Measurements from ENCODE around the gene SF3B4.
"Not testable (repeated sequence)": the region's sequence is repeated elsewhere in the genome, so short reads cannot be mapped to it uniquely, and the experiment has no call there.

Gene SF3B4

DNA sequence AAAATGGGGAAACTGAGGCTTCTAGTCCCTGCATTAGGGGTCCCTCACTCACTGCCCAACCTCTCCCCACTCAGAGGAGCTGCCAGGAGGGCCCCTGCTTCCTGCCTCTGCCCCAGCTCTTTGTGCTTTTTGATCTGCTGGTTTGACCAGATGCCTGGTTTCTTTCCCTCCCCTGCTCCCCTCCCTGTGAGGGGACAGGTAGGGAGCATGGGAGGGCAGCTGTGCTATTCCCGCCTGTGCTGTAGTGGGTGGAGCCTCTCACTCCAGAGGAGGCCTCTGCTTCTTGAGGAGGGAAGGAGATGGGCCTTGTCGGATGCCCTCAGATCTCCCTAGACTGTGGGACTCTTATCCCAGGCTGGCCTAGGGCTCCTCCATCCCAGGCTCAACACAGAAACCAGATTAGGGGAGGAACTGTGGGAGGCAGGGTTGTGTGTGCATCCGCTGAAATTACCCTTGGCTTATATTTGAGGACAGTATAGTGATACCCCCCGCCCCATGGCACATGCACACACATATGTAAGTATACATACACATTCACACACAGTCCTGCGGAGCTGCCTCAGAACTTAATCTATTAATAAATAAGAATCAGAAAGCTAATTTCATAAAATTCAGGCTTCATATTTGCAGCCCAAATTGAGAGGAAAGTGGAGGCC is 23.6 kb downstream of the SF3B4 start:
- in situ Hi-C loops (cut with MboI; ENCODE audit: low pct_unique_long_range_greater_than_20kb, low sequenced_read_pairs, unreplicated experiment) = no loop called here
- no peak for DNase-seq (ENCODE audit: low spot score)
- TF ChIP-seq, protein P1, sequence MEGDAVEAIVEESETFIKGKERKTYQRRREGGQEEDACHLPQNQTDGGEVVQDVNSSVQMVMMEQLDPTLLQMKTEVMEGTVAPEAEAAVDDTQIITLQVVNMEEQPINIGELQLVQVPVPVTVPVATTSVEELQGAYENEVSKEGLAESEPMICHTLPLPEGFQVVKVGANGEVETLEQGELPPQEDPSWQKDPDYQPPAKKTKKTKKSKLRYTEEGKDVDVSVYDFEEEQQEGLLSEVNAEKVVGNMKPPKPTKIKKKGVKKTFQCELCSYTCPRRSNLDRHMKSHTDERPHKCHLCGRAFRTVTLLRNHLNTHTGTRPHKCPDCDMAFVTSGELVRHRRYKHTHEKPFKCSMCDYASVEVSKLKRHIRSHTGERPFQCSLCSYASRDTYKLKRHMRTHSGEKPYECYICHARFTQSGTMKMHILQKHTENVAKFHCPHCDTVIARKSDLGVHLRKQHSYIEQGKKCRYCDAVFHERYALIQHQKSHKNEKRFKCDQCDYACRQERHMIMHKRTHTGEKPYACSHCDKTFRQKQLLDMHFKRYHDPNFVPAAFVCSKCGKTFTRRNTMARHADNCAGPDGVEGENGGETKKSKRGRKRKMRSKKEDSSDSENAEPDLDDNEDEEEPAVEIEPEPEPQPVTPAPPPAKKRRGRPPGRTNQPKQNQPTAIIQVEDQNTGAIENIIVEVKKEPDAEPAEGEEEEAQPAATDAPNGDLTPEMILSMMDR (IDR thresholded peaks at IDR 0.05; ENCODE audit: extremely low read depth, insufficient read depth, missing control alignments) = no peak

DNA sequence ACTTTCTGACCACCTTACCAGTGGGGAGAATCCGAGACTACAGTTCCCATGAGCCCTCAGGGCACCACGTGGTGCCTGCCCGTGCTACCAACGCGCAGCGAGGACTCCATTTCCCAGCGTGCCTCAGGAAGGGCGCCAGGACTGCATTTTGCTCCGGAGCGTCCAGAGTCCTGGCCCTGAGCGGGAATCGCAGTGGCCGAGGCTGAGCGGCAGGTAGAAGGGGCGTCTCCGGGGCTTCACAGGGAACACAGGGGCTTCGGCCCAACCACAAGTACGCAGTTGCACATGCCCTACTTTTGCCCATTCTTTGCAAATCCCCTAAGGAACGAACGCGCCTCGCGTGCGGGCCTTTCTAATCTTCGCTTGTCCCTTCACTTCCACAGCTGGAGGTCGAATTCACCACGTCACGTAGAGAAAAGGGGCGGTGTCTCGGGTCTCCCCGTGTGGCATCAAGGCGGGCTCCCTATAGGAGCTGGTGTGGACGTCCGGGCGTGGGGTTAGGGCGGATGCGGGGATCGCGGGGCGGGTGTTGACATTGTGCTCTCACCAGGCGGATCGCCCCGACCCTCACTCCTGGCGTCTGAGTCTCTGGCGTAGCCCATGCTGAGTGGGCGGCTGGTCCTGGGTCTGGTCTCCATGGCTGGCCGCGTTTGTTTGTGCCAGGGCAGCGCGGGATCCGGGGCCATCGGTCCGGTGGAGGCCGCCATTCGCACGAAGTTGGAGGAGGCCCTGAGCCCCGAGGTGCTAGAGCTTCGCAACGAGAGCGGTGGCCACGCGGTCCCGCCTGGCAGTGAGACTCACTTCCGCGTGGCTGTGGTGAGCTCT is 27.9 kb downstream of the SF3B4 start, which contains the start of gene BOLA1:
Gene BOLA1, plus strand, starts transcription at position 109 of the 825 bp plus-strand sequence. Its CDS starts 492 bp downstream, at position 601.
- peak; percentile 96 for DNase-seq (ENCODE audit: low spot score)
- TF ChIP-seq, protein P1 (IDR thresholded peaks at IDR 0.05; ENCODE audit: extremely low read depth, insufficient read depth, missing control alignments) = no peak
- in situ Hi-C loops (cut with MboI; ENCODE audit: low pct_unique_long_range_greater_than_20kb, low sequenced_read_pairs, unreplicated experiment) = no loop called here

DNA sequence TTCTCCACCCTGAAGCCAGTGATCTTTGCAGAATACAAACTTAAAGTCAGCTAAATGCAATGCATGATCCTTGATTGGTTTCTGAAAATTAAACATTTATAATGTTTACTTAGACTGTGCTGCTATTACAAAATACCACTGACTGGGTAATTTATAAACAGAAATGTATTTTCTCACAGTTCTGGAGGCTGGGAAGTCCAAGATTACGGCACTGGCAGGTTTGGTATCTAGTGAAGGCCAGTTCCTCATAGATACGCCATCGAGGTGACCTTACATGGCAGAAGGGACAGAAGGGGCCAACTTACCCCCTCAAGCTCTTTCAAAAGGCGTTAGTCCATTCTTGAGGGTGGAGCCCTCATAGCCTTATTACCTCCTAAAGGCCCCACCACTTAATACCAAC is 31.0 kb downstream of the SF3B4 start:
- TF ChIP-seq, protein P1 (IDR thresholded peaks at IDR 0.05; ENCODE audit: extremely low read depth, insufficient read depth, missing control alignments) = no peak
- in situ Hi-C loops (cut with MboI; ENCODE audit: low pct_unique_long_range_greater_than_20kb, low sequenced_read_pairs, unreplicated experiment) = no loop called here
- DNase-seq (ENCODE audit: low spot score) = no peak

DNA sequence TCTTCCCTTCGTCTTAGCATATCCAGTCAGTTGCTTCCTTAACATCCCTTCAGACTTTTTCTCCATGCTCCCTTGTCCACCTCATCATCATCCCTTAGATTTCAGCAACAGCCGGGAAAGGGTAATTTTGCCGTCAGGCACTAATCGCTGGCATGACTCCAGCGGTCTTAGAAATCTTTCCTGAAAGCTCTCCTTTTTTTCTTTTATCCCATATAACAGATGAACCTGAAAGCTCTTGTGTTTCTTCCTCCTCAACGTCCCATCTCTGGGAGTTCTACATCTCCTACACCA is 38.7 kb downstream of the SF3B4 start:
- no peak for DNase-seq (ENCODE audit: low spot score)
- in situ Hi-C loops (cut with MboI; ENCODE audit: low pct_unique_long_range_greater_than_20kb, low sequenced_read_pairs, unreplicated experiment) = no loop called here
- TF ChIP-seq, protein P1 (IDR thresholded peaks at IDR 0.05; ENCODE audit: extremely low read depth, insufficient read depth, missing control alignments) = no peak

DNA sequence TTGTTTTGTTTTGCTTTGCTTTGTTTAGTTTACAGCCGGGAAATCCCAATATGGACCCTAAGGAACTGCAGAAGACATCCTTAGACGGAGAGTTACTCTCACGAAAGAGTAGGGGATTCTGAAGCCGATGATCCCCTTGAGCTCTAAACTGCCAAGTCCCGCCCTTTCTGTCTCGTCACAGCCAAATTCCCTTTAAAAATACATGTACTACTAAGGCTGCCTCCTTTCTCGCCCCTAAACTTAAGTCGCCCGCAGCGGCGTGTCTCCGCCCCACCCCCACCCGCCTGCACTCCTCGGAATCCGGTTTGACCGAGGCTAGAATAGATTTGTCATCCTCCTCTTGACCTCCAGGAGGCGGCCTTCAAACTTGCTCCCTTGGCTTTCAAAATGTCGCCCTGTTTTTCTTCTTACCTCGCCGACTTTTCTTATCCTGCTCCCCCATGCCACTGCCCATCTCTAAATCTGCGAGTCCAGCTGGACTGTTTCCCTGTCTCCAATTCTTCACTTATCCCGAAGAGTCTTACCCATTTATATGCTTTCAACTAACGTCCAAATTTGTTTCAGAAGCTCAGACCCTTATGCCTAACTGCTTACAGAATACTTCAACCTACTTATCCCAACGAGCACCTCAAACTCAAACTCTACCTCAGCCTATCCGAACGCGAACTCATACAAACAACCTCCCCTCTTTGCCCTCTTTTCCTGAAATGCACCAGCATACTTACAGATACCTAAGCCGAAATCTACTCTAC is 39.2 kb downstream of the SF3B4 start:
- peak; percentile 73 for DNase-seq (ENCODE audit: low spot score)
- TF ChIP-seq, protein P1 (IDR thresholded peaks at IDR 0.05; ENCODE audit: extremely low read depth, insufficient read depth, missing control alignments) = peak; percentile 65
- in situ Hi-C loops (cut with MboI; ENCODE audit: low pct_unique_long_range_greater_than_20kb, low sequenced_read_pairs, unreplicated experiment) = no loop called here

DNA sequence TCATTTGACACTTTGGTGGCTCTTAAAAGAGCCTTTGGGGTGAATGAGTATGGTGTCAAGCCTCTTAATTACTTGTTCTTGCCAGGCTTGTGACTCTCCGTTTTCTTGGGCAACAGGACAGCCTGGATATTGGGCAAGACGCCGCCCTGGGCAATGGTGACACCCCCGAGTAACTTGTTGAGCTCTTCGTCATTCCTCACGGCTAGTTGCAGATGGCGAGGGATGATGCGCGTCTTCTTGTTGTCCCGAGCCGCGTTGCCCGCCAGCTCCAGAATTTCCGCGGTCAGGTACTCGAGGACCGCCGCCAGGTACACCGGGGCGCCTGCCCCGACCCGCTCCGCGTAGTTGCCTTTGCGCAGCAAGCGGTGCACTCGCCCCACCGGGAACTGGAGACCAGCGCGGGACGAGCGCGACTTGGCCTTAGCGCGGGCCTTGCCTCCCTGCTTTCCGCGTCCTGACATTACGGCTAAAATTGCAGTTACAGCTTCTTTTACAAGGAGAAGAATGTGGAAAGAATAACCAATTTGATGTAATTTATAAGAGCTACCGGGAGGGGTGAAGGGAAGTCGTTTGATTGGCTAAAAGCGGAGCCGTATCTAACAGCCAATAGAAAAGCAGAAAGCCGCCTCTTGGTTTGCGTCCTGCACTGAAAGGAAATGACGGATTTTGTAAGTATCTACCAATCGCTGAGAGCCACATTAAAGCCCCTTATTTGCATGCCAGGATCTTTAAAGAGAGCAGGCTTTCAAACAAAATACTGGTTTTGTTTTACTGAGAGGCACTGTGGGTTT is 40.0 kb downstream of the SF3B4 start:
- DNase-seq (ENCODE audit: low spot score) = peak; percentile 85
- in situ Hi-C loops (cut with MboI; ENCODE audit: low pct_unique_long_range_greater_than_20kb, low sequenced_read_pairs, unreplicated experiment) = no loop called here
- TF ChIP-seq, protein P1 (IDR thresholded peaks at IDR 0.05; ENCODE audit: extremely low read depth, insufficient read depth, missing control alignments) = no peak

DNA sequence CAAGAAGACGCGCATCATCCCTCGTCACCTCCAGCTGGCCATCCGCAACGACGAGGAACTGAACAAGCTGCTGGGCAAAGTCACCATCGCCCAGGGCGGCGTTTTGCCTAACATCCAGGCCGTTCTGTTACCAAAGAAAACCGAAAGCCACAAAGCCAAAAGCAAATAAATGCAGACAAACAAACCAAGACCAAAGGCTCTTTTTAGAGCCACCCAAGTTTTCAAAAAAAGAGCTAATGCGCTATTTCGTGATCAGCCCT is 40.5 kb downstream of the SF3B4 start:
- DNase-seq (ENCODE audit: low spot score); in situ Hi-C loops (cut with MboI; ENCODE audit: low pct_unique_long_range_greater_than_20kb, low sequenced_read_pairs, unreplicated experiment): not testable (repeated sequence)
